GM18499 (cell line): Measurements from ENCODE around the gene TYROBP.
"Not testable (repeated sequence)": the region's sequence is repeated elsewhere in the genome, so short reads cannot be mapped to it uniquely, and the experiment has no call there.

Experiments used
- ATAC-seq: cut with Tn5 transposase; IDR thresholded peaks from one replicate; pipeline ENCODE4 v1.9.1; 2021; ENCODE audit warnings: moderate number of reproducible peaks; ENCODE audit not compliant: insufficient read depth, unreplicated experiment

Gene TYROBP

GRCh38 chr19:35908010-35908441 is at the start of gene TYROBP:
TSS of gene TYROBP (minus strand) at chr19:35908295. CDS start at chr19:35908228, 67 bp downstream.
- ATAC-seq, result no peak

DNA sequence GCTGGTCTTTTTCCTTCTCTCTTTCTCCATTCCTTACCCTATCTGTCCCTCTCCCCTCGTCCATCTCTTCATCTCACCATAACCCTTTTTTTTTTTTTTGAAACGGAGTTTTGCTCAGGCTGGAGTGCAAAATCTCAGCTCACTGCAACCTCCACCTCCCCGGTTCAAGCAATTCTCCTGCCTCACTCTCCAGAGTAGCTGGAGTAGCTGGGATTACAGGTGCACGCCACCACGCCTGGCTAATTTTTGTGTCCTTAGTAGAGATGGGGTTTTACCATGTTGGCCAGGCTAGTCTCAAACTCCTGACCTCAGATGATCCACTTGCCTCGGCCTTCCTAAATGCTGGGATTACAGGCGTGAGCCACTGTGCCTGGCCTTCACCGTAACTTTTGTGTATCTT is 49.3 kb upstream of the TYROBP start:
- not testable (repeated sequence) for ATAC-seq

- no peak for ATAC-seq
These were observed 48.0 kb upstream of the TYROBP start for GRCh38 chr19:35955881-35956634.

- ATAC-seq, result no peak
These were observed 41.0 kb upstream of the TYROBP start for GRCh38 chr19:35949131-35949530.

GRCh38 chr19:35946203-35946602 is 38.1 kb upstream of the TYROBP start:
- no peak for ATAC-seq

- ATAC-seq, result no peak
These were observed 37.2 kb upstream of the TYROBP start for GRCh38 chr19:35945121-35945790.

- no peak for ATAC-seq
These were observed 36.5 kb upstream of the TYROBP start for GRCh38 chr19:35944556-35944955.

- no peak for ATAC-seq
These were observed 35.5 kb upstream of the TYROBP start for GRCh38 chr19:35943321-35944301.

DNA sequence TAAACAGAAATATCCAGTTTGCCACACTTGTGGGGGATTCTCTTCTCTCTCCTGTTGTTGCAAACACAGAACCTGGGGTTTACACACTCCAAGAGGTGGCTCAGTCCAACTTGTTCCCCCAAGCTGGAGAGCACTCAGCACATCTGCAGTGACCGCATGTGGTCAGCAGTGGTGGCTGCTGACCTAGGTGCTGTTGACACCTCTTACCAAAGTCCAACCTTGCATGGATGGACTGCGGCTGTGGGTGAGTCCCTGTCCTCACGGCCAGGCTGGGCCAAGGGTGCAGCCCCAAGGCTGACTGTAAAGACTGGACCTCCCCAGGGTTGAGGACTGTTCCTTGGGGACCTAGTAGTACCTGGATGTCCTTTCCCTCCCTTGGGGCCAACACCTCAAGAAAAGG is 34.1 kb upstream of the TYROBP start:
- ATAC-seq, result no peak

DNA sequence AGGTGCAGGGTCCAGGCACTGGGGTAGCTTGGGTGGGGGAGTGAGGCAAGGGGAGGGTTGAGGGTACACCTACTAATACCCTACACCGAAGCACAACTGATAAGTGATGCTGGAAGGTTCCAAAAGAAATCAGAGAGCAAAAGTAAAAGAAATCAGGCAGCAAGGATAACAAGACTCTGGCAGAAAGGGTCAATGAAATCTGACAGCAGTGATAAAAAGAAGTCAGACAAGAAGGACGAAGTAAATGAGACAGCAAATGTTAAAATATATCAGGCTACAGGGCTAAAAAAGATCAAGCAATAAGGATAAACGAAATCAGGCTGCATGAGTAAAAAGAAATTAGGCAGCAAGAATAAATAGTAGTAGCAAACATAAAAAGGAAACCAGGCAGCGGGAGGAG is 32.7 kb upstream of the TYROBP start:
- ATAC-seq, result no peak

- ATAC-seq, result no peak
These were observed 32.1 kb upstream of the TYROBP start for GRCh38 chr19:35940078-35940775.

DNA sequence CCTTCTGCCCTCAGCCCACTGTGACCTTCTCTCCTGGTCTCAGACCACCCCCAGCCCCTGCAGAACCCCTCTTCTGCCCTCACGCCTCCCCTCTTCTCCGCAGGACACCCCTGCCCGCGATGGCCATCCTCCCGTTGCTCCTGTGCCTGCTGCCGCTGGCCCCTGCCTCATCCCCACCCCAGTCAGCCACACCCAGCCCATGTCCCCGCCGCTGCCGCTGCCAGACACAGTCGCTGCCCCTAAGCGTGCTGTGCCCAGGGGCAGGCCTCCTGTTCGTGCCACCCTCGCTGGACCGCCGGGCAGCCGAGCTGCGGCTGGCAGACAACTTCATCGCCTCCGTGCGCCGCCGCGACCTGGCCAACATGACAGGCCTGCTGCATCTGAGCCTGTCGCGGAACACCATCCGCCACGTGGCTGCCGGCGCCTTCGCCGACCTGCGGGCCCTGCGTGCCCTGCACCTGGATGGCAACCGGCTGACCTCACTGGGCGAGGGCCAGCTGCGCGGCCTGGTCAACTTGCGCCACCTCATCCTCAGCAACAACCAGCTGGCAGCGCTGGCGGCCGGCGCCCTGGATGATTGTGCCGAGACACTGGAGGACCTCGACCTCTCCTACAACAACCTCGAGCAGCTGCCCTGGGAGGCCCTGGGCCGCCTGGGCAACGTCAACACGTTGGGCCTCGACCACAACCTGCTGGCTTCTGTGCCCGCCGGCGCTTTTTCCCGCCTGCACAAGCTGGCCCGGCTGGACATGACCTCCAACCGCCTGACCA is 31.4 kb upstream of the TYROBP start:
- ATAC-seq, result no peak

GRCh38 chr19:35938282-35939224 is 30.5 kb upstream of the TYROBP start:
- no peak for ATAC-seq

DNA sequence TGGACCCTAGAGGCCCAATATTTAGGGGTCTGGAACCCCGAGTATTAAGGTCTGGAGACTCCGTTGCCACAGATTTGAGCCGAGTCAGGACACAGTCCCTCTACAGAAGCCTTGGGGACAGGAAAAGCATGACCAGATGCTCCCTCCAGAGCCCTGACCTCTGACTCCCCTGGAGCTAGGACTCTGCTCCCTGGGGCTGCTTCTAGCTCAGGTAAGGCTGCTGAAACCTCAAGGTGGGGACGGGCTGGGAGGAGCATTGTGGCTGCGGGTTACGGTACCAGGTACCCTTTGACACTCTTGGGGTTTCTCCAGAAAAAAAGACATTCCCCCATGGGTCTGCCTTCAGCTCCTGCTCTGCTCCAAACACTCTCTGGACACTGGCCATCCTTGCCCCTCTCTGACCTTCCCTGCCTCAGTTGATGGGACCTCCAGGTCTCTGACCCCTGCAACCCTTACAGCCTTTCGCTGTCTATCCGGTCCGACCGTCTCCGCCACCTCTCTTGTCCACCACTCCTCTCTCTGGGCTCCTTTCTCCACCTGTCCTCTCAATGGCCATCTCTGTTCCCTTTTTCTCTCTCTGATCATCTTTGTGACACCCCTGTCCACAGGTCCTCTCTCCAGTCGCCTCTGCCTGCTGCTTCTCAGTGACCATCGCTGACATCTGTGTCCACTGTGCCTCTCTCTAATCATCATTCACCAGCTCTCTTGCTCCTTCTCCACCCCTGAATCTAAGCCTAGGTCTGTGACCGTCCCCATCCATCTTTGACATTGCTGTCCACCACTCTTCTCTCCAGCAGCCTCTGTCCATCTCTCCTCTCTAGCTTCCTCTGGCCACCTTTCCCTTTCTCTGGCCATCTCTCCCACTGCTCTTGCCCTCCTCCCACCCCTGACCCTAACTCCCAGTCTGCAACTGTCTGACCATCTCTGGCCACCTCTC is 29.5 kb upstream of the TYROBP start:
- ATAC-seq, result no peak

DNA sequence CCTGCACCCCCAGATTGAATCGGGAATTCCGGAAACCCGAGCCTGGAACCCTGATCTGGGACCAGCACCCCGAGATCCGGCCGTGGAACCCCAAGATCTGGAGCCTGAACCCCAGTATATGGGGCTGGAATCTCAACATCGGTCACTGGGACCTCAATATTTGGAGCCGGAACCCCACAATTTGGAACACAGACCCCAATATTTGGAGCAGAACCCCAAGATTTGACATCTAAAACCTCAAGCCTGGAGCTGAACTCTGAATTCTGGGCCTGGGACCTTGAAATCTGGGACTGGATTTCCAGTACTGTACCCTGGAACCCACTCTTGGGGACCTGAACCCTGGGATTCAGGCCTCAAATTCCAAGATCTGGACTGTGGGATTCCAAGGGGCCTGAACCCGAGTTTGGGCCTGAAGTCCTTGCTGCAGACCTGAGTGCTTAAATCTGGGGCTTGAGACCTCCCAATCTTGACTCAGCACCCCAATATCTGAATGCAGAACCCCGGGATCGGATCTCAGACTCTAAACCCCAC is 28.7 kb upstream of the TYROBP start:
- no peak for ATAC-seq

DNA sequence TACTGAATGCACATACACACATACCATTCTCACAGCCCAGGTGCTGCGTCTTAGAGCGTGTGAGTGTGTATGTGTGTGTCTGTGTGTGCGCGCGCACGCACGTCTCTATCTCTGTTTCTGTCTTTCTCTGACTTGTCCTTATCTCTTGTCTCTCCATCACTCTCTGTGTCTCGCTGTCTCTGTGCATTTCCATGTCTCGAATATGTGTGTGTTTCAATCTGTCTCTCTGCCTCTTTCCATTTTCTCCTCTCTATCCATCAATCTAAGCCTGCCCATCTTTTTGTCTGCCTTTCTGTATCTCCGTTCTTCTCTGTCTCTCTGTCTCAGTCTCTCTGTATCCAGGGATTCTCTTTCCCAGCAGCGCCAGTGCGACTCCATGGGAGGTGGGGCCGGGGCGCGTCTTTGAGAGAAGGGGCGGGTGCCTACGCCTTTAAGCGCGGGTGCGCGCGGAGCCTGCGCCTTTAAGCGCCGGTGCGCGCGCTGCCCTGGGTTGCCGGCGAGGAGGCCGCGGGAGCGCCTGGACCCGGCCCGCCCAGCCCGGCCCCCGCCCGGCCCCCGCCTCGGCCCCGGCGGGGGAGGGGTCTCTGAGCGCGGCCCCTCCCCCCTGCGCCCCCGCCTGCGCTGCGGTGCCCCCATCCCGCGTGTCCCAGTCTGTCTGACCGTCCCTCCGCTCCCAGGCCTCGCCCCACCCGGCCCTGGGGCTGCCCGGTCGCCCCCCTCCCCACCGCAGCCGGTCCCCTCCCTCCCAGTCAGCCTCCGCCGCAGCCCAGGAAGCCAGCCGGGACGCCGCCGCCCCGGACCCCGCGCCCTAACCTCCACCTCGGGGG is 28.0 kb upstream of the TYROBP start, which contains the start of gene LRFN3:
Gene LRFN3, plus strand, starts transcription at position 464 of the 827 bp plus-strand sequence. CDS start 3,052 bp downstream, outside the sequence.
- no peak for ATAC-seq
